ENCODE measurements around the gene RNF224. TPM values are rescaled to one million over a fixed set of nuclear protein-coding genes. Genes with fewer than 3 reads are reported as not detected.
A peak's percentile ranks its signal among the peaks of the same experiment; 100 is the strongest.

The RNF224 gene
- total and polyA plus RNA-seq, 12 donors, result 0.14 TPM; not detected in 11

- H3K27ac ChIP-seq, result peak overlapping the region in 8 of 10 donors; percentile 38 to 83 (median 66)
- ATAC-seq (peak; percentile 26 to 73 (median 59)), DNase-seq (peak; percentile 66 to 73)
- peaks cover 0 to 31% (median 0%) of the 10 kb centered on the region in 9 donors for H3K36me3 ChIP-seq
- H3K4me3 ChIP-seq, result peak overlapping the region in 9 of 10 donors; percentile 1 to 47 (median 38)
- peak in 1 of 9 donors; percentile 12 for TF ChIP-seq CTCF (IDR thresholded peaks at IDR 0.05)
- peaks cover 0 to 5% (median 0%) of the 10 kb centered on the region in 7 donors for H3K27me3 ChIP-seq
- WGBS, 2 donors, result 55 to 64% methylated on average over 33 to 36 of the region's 36 CpGs
- peaks cover 12 to 41% (median 24%) of the 10 kb centered on the region in 9 donors for H3K4me1 ChIP-seq
- intact Hi-C loops (cut with DNase I), result no loop called here
- no peaks in the 10 kb centered on the region for H3K9me3 ChIP-seq
These were observed 9.8 kb upstream of the RNF224 start for GRCh38 chr9:137217276-137218211.

- Histone ChIP-seq H3K27ac (peak overlapping the region; percentile 13 to 83 (median 68)), H3K27me3 (peaks cover 0 to 5% (median 0%) of the 10 kb centered on the region in 7 donors), H3K36me3 (peaks cover 0 to 31% (median 0%) of the 10 kb centered on the region in 9 donors), H3K4me3 (peak overlapping the region in 6 of 10 donors; percentile 22 to 47 (median 40)), H3K4me1 (peaks cover 17 to 48% (median 30%) of the 10 kb centered on the region in 9 donors), H3K9me3 (no peaks in the 10 kb centered on the region)
- 88% methylated on average over 30 of the region's 30 CpGs for WGBS, 2 donors
- ATAC-seq, result no peak
- intact Hi-C loops (cut with DNase I), result no loop called here
- no peak for TF ChIP-seq CTCF (IDR thresholded peaks at IDR 0.05)
- no peak for DNase-seq
These were observed 9.0 kb upstream of the RNF224 start for GRCh38 chr9:137218212-137218753.

- WGBS, 2 donors, result 22 to 34% methylated on average over 12 of the region's 12 CpGs
- peak overlapping the region; percentile 13 to 83 (median 68) for H3K27ac ChIP-seq
- H3K9me3 ChIP-seq, result no peaks in the 10 kb centered on the region
- no peak overlapping the region for H3K4me3 ChIP-seq
- peaks cover 17 to 49% (median 31%) of the 10 kb centered on the region in 9 donors for H3K4me1 ChIP-seq
- intact Hi-C loops (cut with DNase I), result no loop called here
- H3K27me3 ChIP-seq, result peaks cover 0 to 5% (median 0%) of the 10 kb centered on the region in 7 donors
- DNase-seq (peak in 1 of 2 donors; percentile 51), ATAC-seq (peak in 3 of 8 donors; percentile 27 to 32 (median 30))
- peaks cover 0 to 29% (median 0%) of the 10 kb centered on the region in 9 donors for H3K36me3 ChIP-seq
- no peak for TF ChIP-seq CTCF (IDR thresholded peaks at IDR 0.05)
These were observed 8.5 kb upstream of the RNF224 start for GRCh38 chr9:137218754-137219271.

- no peak overlapping the region for H3K27ac ChIP-seq
- intact Hi-C loops (cut with DNase I), result loop anchor here in 2 of 10 donors (5.0 kb wide), 1 partner anchor 33 kb away; the partner anchor contains the start of genes ANAPC2 (in 2 of the 2) and SSNA1 (in 2 of the 2)
- ATAC-seq, result no peak
These were observed 7.5 kb upstream of the RNF224 start for GRCh38 chr9:137219757-137220316.

More at GRCh38 chr9:137219757-137220316, 7.5 kb upstream of the RNF224 start:
- Histone ChIP-seq H3K36me3 (peaks cover 0 to 19% (median 0%) of the 10 kb centered on the region in 9 donors), H3K9me3 (no peaks in the 10 kb centered on the region), H3K4me3 (no peak overlapping the region), H3K27me3 (peaks cover 0 to 5% (median 0%) of the 10 kb centered on the region in 7 donors), H3K4me1 (peaks cover 17 to 55% (median 37%) of the 10 kb centered on the region in 9 donors)
- 94% methylated on average over 10 of the region's 10 CpGs for WGBS, 2 donors
- DNase-seq, result no peak
- no peak for TF ChIP-seq CTCF (IDR thresholded peaks at IDR 0.05)

All from heart right ventricle (tissue), 16 donors.